Measurements from ENCODE around the gene ANKEF1. TPM values are rescaled to one million over a fixed set of nuclear protein-coding genes. Genes with fewer than 3 reads are reported as not detected.

ANKEF1 gene
- total and polyA plus RNA-seq, 2 experiments from 2014 or later, result 4.3 to 8.0 TPM

- H3K4me1 ChIP-seq (ENCODE audit: low read depth), result no peaks in the 10 kb centered on the region
- no peaks in the 10 kb centered on the region for H3K9me3 ChIP-seq (ENCODE audit: low read depth)
- no peaks in the 10 kb centered on the region for H3K27me3 ChIP-seq
- no peak overlapping the region for H3K4me3 ChIP-seq
- no peak for DNase-seq (ENCODE audit: low read depth in 1 of 2, low spot score in 1 of 2)
- TF ChIP-seq CTCF (IDR thresholded peaks at IDR 0.05; ENCODE audit: low read depth, low read length), result no peak
- H3K27ac ChIP-seq, result no peak overlapping the region
- H3K36me3 ChIP-seq, result no peaks in the 10 kb centered on the region
Measured at GRCh38 chr20:9994676-9995075, 40.1 kb upstream of the ANKEF1 start.

- TF ChIP-seq CTCF (IDR thresholded peaks at IDR 0.05; ENCODE audit: low read depth, low read length), result no peak
- no peaks in the 10 kb centered on the region for H3K4me1 ChIP-seq (ENCODE audit: low read depth)
- no peaks in the 10 kb centered on the region for H3K36me3 ChIP-seq
Measured at GRCh38 chr20:9995510-9996272, 39.1 kb upstream of the ANKEF1 start.

DNA sequence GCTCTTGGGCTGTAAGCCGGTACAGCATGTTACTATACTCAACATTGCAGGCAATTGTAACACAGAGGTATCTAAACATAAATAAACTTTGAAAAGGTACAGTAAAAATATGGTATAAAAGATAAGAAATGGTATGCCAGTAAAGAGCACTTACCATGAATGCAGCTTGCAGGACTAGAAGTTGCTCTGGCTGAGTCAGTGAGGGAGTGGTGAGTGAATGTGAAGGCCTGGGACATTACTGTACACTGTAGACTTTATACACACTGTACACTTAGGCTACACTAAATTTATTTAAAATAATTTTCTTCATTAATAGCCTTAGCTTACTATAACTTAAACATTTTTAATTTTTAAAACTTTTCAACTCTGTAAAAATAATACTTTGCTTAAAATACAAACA lies 37.8 kb upstream of the ANKEF1 start:
- no peaks in the 10 kb centered on the region for H3K4me1 ChIP-seq (ENCODE audit: low read depth)
- no peaks in the 10 kb centered on the region for H3K36me3 ChIP-seq
- no peaks in the 10 kb centered on the region for H3K27me3 ChIP-seq
- no peaks in the 10 kb centered on the region for H3K9me3 ChIP-seq (ENCODE audit: low read depth)
- no peak overlapping the region for H3K27ac ChIP-seq
- DNase-seq (ENCODE audit: low read depth in 1 of 2, low spot score in 1 of 2), result no peak
- no peak overlapping the region for H3K4me3 ChIP-seq
- no peak for TF ChIP-seq CTCF (IDR thresholded peaks at IDR 0.05; ENCODE audit: low read depth, low read length)

More at GRCh38 chr20:9995510-9996272, 39.1 kb upstream of the ANKEF1 start:
- DNase-seq (ENCODE audit: low read depth in 1 of 2, low spot score in 1 of 2), result no peak
- no peaks in the 10 kb centered on the region for H3K27me3 ChIP-seq
- H3K27ac ChIP-seq, result no peak overlapping the region
- H3K9me3 ChIP-seq (ENCODE audit: low read depth), result no peaks in the 10 kb centered on the region
- H3K4me3 ChIP-seq, result no peak overlapping the region

DNA sequence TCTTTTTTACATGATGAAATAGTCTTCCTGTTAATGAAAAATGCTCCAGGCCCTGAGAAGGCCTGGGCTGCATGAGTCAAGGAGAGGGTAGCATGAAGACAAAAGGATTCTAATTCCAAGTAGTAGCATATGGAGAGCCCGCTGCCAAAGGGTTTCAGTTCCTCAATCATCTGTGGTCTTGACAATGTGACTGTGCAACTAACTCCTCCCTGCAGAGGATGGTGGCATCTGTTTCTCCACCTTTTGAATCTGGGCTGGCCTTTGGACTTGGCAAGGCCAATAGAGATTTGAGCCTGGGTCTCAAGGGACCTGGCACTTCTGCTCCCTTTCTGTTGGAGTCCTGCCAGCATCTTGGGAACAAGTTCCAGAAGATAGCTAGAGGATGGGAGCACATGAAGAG lies 35.1 kb upstream of the ANKEF1 start:
- Histone ChIP-seq H3K36me3 (no peaks in the 10 kb centered on the region), H3K27me3 (no peaks in the 10 kb centered on the region), H3K4me1 (ENCODE audit: low read depth) (no peaks in the 10 kb centered on the region), H3K9me3 (ENCODE audit: low read depth) (no peaks in the 10 kb centered on the region), H3K27ac (no peak overlapping the region), H3K4me3 (no peak overlapping the region)
- no peak for TF ChIP-seq CTCF (IDR thresholded peaks at IDR 0.05; ENCODE audit: low read depth, low read length)
- DNase-seq (ENCODE audit: low read depth in 1 of 2, low spot score in 1 of 2), result no peak

GRCh38 chr20:10002866-10003265 lies 31.9 kb upstream of the ANKEF1 start:
- DNase-seq (ENCODE audit: low read depth in 1 of 2, low spot score in 1 of 2), result no peak
- Histone ChIP-seq H3K27me3 (no peaks in the 10 kb centered on the region), H3K27ac (no peak overlapping the region), H3K4me3 (no peak overlapping the region), H3K4me1 (ENCODE audit: low read depth) (peaks cover 6% of the 10 kb centered on the region), H3K36me3 (no peaks in the 10 kb centered on the region), H3K9me3 (ENCODE audit: low read depth) (no peaks in the 10 kb centered on the region)
- TF ChIP-seq CTCF (IDR thresholded peaks at IDR 0.05; ENCODE audit: low read depth, low read length), result no peak
